PFSK-1 (cell line): ENCODE measurements around the gene ANGPT4.

Source experiments
- FOXP2 ChIP-seq: optimal IDR thresholded peaks from 2 replicates; pipeline ENCODE3; 2011; ENCODE audit warnings: borderline replicate concordance, control low read depth, inconsistent platforms; ENCODE audit not compliant: insufficient read depth; ENCODE audit errors: extremely low read length, extremely low read depth
- POLR2AphosphoS5 ChIP-seq: IDR thresholded peaks from 2 replicates; pipeline ENCODE4 v1.6.1; 2012; ENCODE audit warnings: low read depth, mild to moderate bottlenecking, control low read depth, low read length, moderate library complexity
- SIN3A ChIP-seq: IDR thresholded peaks from 2 replicates; pipeline ENCODE4 v1.6.1; 2012; ENCODE audit warnings: mild to moderate bottlenecking, low read length, moderate library complexity, borderline replicate concordance; ENCODE audit not compliant: insufficient read depth
- TAF1 ChIP-seq: IDR thresholded peaks from 2 replicates; pipeline ENCODE4 v1.6.1; 2012; ENCODE audit warnings: low read length, control low read depth, borderline replicate concordance; ENCODE audit not compliant: insufficient read depth
- TF ChIP-seq, protein P1 (sequence below), 2 experiments: IDR thresholded peaks; 2 replicates each; pipeline versions ENCODE4 v1.6.1 to v1.8.0; 2011 to 2012; ENCODE audit warnings: low read depth in 2 of 2, low read length in 2 of 2, control low read depth in 1 of 2, inconsistent platforms in 1 of 2, mild to moderate bottlenecking in 1 of 2, moderate library complexity in 1 of 2; ENCODE audit not compliant: insufficient read depth in 1 of 2

DNA sequence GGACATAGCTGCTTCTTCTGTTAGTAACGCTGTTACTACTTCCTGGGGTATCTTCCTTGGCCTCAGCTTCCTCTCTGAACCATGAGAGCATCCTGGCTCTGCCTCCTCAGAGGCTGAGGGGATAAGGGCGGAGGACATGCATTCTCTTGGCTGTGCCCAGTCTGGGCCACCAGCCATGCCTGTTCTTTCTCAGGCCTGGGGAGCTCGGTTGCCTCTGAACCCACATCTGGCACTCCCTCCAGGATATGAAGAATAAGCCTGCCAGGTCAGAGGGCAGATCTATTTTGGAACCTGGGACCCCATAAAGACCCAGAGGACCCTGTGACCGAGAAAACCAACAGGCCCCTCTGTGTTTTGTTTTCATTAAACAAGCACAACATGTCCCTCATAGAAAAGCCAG is 6.6 kb upstream of the ANGPT4 start:
- TF ChIP-seq POLR2AphosphoS5: no peak
- TF ChIP-seq, protein P1, sequence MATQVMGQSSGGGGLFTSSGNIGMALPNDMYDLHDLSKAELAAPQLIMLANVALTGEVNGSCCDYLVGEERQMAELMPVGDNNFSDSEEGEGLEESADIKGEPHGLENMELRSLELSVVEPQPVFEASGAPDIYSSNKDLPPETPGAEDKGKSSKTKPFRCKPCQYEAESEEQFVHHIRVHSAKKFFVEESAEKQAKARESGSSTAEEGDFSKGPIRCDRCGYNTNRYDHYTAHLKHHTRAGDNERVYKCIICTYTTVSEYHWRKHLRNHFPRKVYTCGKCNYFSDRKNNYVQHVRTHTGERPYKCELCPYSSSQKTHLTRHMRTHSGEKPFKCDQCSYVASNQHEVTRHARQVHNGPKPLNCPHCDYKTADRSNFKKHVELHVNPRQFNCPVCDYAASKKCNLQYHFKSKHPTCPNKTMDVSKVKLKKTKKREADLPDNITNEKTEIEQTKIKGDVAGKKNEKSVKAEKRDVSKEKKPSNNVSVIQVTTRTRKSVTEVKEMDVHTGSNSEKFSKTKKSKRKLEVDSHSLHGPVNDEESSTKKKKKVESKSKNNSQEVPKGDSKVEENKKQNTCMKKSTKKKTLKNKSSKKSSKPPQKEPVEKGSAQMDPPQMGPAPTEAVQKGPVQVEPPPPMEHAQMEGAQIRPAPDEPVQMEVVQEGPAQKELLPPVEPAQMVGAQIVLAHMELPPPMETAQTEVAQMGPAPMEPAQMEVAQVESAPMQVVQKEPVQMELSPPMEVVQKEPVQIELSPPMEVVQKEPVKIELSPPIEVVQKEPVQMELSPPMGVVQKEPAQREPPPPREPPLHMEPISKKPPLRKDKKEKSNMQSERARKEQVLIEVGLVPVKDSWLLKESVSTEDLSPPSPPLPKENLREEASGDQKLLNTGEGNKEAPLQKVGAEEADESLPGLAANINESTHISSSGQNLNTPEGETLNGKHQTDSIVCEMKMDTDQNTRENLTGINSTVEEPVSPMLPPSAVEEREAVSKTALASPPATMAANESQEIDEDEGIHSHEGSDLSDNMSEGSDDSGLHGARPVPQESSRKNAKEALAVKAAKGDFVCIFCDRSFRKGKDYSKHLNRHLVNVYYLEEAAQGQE (IDR thresholded peaks at IDR 0.05; ENCODE audit: insufficient read depth in 1 of 2, low read depth in 2 of 2, low read length in 2 of 2): no peak
- no peak for TF ChIP-seq SIN3A
- no peak for TF ChIP-seq TAF1
- no peak for TF ChIP-seq FOXP2
